HG03175 (cell line): Measurements from ENCODE around the gene ZNF613.
A peak's percentile ranks its signal among the peaks of the same experiment; 100 is the strongest.
"Not testable (repeated sequence)": the region's sequence is repeated elsewhere in the genome, so short reads cannot be mapped to it uniquely, and the experiment has no call there.

Source experiments
- ATAC-seq: cut with Tn5 transposase; IDR thresholded peaks from one replicate; pipeline ENCODE4 v1.9.1; 2021; ENCODE audit warnings: mild to moderate bottlenecking, moderate library complexity; ENCODE audit not compliant: unreplicated experiment

Gene ZNF613

GRCh38 chr19:51938936-51939335 is 11.7 kb downstream of the ZNF613 start:
- ATAC-seq = no peak

- no peak for ATAC-seq
Measured at GRCh38 chr19:51944798-51945552, 17.7 kb downstream of the ZNF613 start.

GRCh38 chr19:51946602-51947001 is 19.3 kb downstream of the ZNF613 start:
- ATAC-seq = no peak

- ATAC-seq = no peak
Measured at GRCh38 chr19:51948975-51949374, 21.7 kb downstream of the ZNF613 start.

GRCh38 chr19:51957846-51958245 is 30.6 kb downstream of the ZNF613 start:
- not testable (repeated sequence) for ATAC-seq

GRCh38 chr19:51959791-51960190 is 32.5 kb downstream of the ZNF613 start:
- ATAC-seq = no peak

- ATAC-seq = not testable (repeated sequence)
Measured at GRCh38 chr19:51960621-51961233, 33.5 kb downstream of the ZNF613 start.

- ATAC-seq = no peak
Measured at GRCh38 chr19:51965583-51965982, 38.3 kb downstream of the ZNF613 start.

- no peak for ATAC-seq
Measured at GRCh38 chr19:51970718-51971117, 43.4 kb downstream of the ZNF613 start.

- no peak for ATAC-seq
Measured at GRCh38 chr19:51971624-51972023, 44.4 kb downstream of the ZNF613 start.

- not testable (repeated sequence) for ATAC-seq
Measured at GRCh38 chr19:51975787-51976186, 48.5 kb downstream of the ZNF613 start.

GRCh38 chr19:51976852-51977251 is 49.6 kb downstream of the ZNF613 start:
- ATAC-seq = no peak

GRCh38 chr19:51977346-51977745 is 50.1 kb downstream of the ZNF613 start:
- no peak for ATAC-seq

- no peak for ATAC-seq
Measured at GRCh38 chr19:51978882-51979281, 51.6 kb downstream of the ZNF613 start.

GRCh38 chr19:51980116-51980736 is 53.0 kb downstream of the ZNF613 start:
- ATAC-seq = no peak

- ATAC-seq = not testable (repeated sequence)
Measured at GRCh38 chr19:51980926-51981325, 53.7 kb downstream of the ZNF613 start.

GRCh38 chr19:51983361-51983760 is 56.1 kb downstream of the ZNF613 start:
- ATAC-seq = no peak

GRCh38 chr19:51986309-51987291 is 59.3 kb downstream of the ZNF613 start, which contains the start of gene ZNF350:
Gene ZNF350, minus strand, starts transcription at chr19:51986840. Its CDS starts 12,480 bp downstream, at chr19:51974360.
- peak; percentile 73 for ATAC-seq

GRCh38 chr19:51993422-51993821 is 66.2 kb downstream of the ZNF613 start:
- no peak for ATAC-seq

- ATAC-seq = no peak
Measured at GRCh38 chr19:51994048-51994644, 66.9 kb downstream of the ZNF613 start.
